Common myeloid progenitor, CD34-positive (primary cell): ENCODE measurements around the gene ADPRHL1.
"Not testable (repeated sequence)": the region's sequence is repeated elsewhere in the genome, so short reads cannot be mapped to it uniquely, and the experiment has no call there.

Experiments used
- CTCF ChIA-PET: fragments of 350-600 bp; sonication (Branson Sonifier 250); formaldehyde crosslinking; loops from one replicate; lab custom pipeline; 2021; ENCODE audit warnings: antibody characterized with exemption; lab: Charles Lee
- POLR2A ChIA-PET: fragments of 350-600 bp; sonication (Branson Sonifier 250); formaldehyde crosslinking; loops from one replicate; lab custom pipeline; 2021; ENCODE audit warnings: antibody characterized with exemption; lab: Charles Lee
- DNase-seq, 3 donors: peaks; one replicate each; pipeline versions ENCODE4 v3.0.0 to v3.0.0-alpha.2; 2013
- H3K27ac ChIP-seq, 2 experiments: 1 replicate in 1 of 2; 2 replicates in 1 of 2; pipeline ENCODE4 v1.7.0; 2013; ENCODE audit warnings: inconsistent platforms in 2 of 2, low read length in 2 of 2, mild to moderate bottlenecking in 2 of 2, low read depth in 1 of 2, moderate library complexity in 1 of 2; ENCODE audit not compliant: severe bottlenecking in 2 of 2, insufficient read depth in 1 of 2, poor library complexity in 1 of 2
- H3K27me3 ChIP-seq, 5 experiments: replicated peaks in 2 of 5; 1 replicate in 3 of 5; 2 replicates in 2 of 5; pipeline versions ENCODE4 v1.6.1 to v1.7.0; 2013; ENCODE audit warnings: low read length in 4 of 5, mild to moderate bottlenecking in 2 of 5, moderate library complexity in 2 of 5, inconsistent platforms in 1 of 5; ENCODE audit not compliant: insufficient read depth in 5 of 5, control insufficient read depth in 4 of 5
- H3K36me3 ChIP-seq, 4 experiments: 1 replicate in 2 of 4; 2 replicates in 2 of 4; pipeline versions ENCODE4 v1.6.1 to v1.7.0; 2013; ENCODE audit warnings: low read length in 3 of 4, control low read depth in 1 of 4, mild to moderate bottlenecking in 1 of 4; ENCODE audit not compliant: control insufficient read depth in 4 of 4, insufficient read depth in 4 of 4
- H3K4me1 ChIP-seq, 4 experiments: 1 replicate in 3 of 4; 2 replicates in 1 of 4; pipeline versions ENCODE4 v1.6.1 to v1.7.1; 2013; ENCODE audit warnings: low read length in 3 of 4, mild to moderate bottlenecking in 3 of 4, control low read depth in 1 of 4, inconsistent platforms in 1 of 4, moderate library complexity in 1 of 4; ENCODE audit not compliant: control insufficient read depth in 4 of 4, insufficient read depth in 4 of 4; ENCODE audit errors: control extremely low read depth in 1 of 4
- H3K4me3 ChIP-seq, 7 experiments: 1 replicate in 4 of 7; 2 replicates in 3 of 7; pipeline versions ENCODE4 v1.5.1 to v1.7.0; 2013; ENCODE audit warnings: mild to moderate bottlenecking in 7 of 7, low read length in 6 of 7, moderate library complexity in 6 of 7, inconsistent platforms in 2 of 7, low read depth in 2 of 7, control low read depth in 1 of 7; ENCODE audit not compliant: insufficient read depth in 4 of 7, control insufficient read depth in 1 of 7; ENCODE audit errors: extremely low read depth in 1 of 7
- H3K9me3 ChIP-seq, 5 experiments: 1 replicate in 4 of 5; 2 replicates in 1 of 5; pipeline versions ENCODE4 v1.6.1 to v1.7.1; 2013; ENCODE audit warnings: low read length in 4 of 5, mild to moderate bottlenecking in 2 of 5, inconsistent platforms in 1 of 5, low read depth in 1 of 5, moderate library complexity in 1 of 5; ENCODE audit not compliant: control insufficient read depth in 4 of 5, insufficient read depth in 2 of 5; ENCODE audit errors: control extremely low read depth in 1 of 5
- WGBS: methylation state at CpG from one replicate; pipeline ENCODE4 v1.1.5; 2013; ENCODE audit not compliant: insufficient coverage; 5-methylcytosine and 5-hydroxymethylcytosine counted together

ADPRHL1 gene

GRCh38 chr13:113472355-113473025 is 19.2 kb upstream of the ADPRHL1 start:
- Histone ChIP-seq H3K27ac (no peak overlapping the region), H3K27me3 (no peaks in the 10 kb centered on the region), H3K9me3 (no peaks in the 10 kb centered on the region), H3K4me3 (no peak overlapping the region), H3K36me3 (peaks cover 6 to 60% (median 23%) of the 10 kb centered on the region in 4 experiments), H3K4me1 (no peaks in the 10 kb centered on the region)
- WGBS: 96% methylated on average over 24 of the region's 28 CpGs
- POLR2A ChIA-PET: no interaction called here
- CTCF ChIA-PET: no interaction called here
- no peak for DNase-seq

- WGBS: 98% methylated on average over 7 of the region's 11 CpGs
- DNase-seq: no peak
- Histone ChIP-seq H3K4me3 (no peak overlapping the region), H3K4me1 (no peaks in the 10 kb centered on the region), H3K9me3 (no peaks in the 10 kb centered on the region), H3K27me3 (no peaks in the 10 kb centered on the region), H3K27ac (no peak overlapping the region), H3K36me3 (peaks cover 6 to 58% (median 22%) of the 10 kb centered on the region in 4 experiments)
- POLR2A ChIA-PET: no interaction called here
- CTCF ChIA-PET: no interaction called here
Observed at GRCh38 chr13:113471844-113472243, 18.6 kb upstream of the ADPRHL1 start.

DNA sequence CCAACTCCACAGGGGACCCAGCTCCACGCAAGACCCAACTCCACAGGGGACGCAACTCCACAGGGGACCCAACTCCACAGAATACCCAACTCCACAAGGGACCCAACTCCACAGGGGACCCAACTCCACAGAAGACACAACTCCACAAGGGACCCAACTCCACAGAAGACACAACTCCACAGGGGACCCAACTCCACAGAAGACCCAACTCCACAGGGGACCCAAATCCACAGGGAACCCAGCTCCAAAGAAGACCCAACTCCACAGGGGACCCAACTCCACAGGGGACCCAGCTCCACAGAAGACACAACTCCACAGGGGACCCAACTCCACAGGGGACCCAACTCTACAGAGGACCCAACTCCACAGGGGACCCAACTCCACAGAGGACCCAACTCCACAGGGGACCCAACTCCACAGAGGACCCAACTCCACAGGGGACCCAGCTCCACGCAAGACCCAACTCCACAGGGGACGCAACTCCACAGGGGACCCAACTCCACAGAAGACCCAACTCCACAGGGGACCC is 17.4 kb upstream of the ADPRHL1 start:
- WGBS: no CpG with 5 or more reads among the region's 4 CpGs
- H3K27ac ChIP-seq, H3K9me3 ChIP-seq, CTCF ChIA-PET, H3K4me1 ChIP-seq, H3K27me3 ChIP-seq, H3K4me3 ChIP-seq, DNase-seq, POLR2A ChIA-PET: not testable (repeated sequence)
- H3K36me3 ChIP-seq: peaks cover 8 to 49% (median 18%) of the 10 kb centered on the region in 4 experiments

- WGBS: 98% methylated on average over 10 of the region's 10 CpGs
- Histone ChIP-seq H3K4me1 (no peaks in the 10 kb centered on the region), H3K27ac (no peak overlapping the region), H3K9me3 (no peaks in the 10 kb centered on the region), H3K4me3 (no peak overlapping the region), H3K27me3 (no peaks in the 10 kb centered on the region), H3K36me3 (peaks cover 7 to 44% (median 12%) of the 10 kb centered on the region in 4 experiments)
- ChIA-PET POLR2A (no interaction called here), CTCF (no interaction called here)
- DNase-seq: no peak
Observed at GRCh38 chr13:113470073-113470472, 16.8 kb upstream of the ADPRHL1 start.

- Histone ChIP-seq H3K36me3 (peaks cover 5 to 41% (median 10%) of the 10 kb centered on the region in 4 experiments), H3K4me1 (no peaks in the 10 kb centered on the region), H3K4me3 (no peak overlapping the region), H3K27ac (no peak overlapping the region), H3K27me3 (no peaks in the 10 kb centered on the region), H3K9me3 (no peaks in the 10 kb centered on the region)
- 96% methylated on average over 4 of the region's 7 CpGs for WGBS
- ChIA-PET CTCF (no interaction called here), POLR2A (no interaction called here)
- DNase-seq: no peak
Observed at GRCh38 chr13:113469582-113469981, 16.3 kb upstream of the ADPRHL1 start.

DNA sequence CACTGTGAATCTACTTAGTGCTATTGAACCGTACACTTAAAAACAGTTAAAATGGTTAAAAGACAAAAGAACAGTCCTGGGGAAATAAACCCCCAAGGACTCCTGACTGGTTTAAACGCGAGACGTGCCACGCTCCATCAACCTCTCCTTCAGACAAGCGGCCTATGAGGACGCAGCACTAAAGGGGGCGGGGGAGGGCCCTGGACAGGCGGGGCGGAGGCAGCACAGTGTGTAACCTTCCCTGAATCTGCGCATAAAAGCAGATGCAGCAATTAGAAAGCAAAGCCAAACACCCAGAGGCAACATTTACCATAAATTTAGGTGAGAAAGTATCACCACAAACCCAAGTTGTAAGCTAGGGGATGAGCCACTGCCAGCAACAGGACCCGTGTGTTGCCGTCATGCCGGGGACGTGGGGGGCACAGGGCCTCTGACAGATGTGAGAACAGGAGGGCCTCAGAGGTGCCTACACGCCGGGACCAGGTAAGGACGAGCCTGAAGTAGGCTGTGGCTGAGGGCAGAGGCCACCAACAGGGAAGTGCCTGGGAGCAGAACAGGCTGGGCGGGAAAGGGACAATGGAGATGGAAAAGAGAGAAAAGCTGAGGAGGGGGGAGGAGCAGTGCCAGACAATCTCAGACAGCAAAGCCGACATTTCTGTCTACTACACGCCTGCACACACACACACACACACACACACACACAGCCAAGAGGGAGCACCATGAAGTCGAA is 15.3 kb upstream of the ADPRHL1 start:
- no peaks in the 10 kb centered on the region for H3K27me3 ChIP-seq
- no peak for DNase-seq
- WGBS: 95% methylated on average over 16 of the region's 22 CpGs
- no peak overlapping the region for H3K4me3 ChIP-seq
- CTCF ChIA-PET: no interaction called here
- no peak overlapping the region for H3K27ac ChIP-seq
- POLR2A ChIA-PET: no interaction called here
- peaks cover 5 to 32% (median 9%) of the 10 kb centered on the region in 4 experiments for H3K36me3 ChIP-seq
- H3K9me3 ChIP-seq: no peaks in the 10 kb centered on the region
- H3K4me1 ChIP-seq: no peaks in the 10 kb centered on the region

- Histone ChIP-seq H3K27ac (no peak overlapping the region), H3K27me3 (no peaks in the 10 kb centered on the region), H3K36me3 (peaks cover 5 to 31% (median 10%) of the 10 kb centered on the region in 4 experiments), H3K9me3 (no peaks in the 10 kb centered on the region), H3K4me3 (no peak overlapping the region), H3K4me1 (no peaks in the 10 kb centered on the region)
- no peak for DNase-seq
- ChIA-PET CTCF (no interaction called here), POLR2A (no interaction called here)
- 95% methylated on average over 3 of the region's 7 CpGs for WGBS
Observed at GRCh38 chr13:113468029-113468428, 14.7 kb upstream of the ADPRHL1 start.
